Subcutaneous abdominal adipose tissue (tissue), 5 donors: ENCODE results near the gene RPS19.

Experiments used
- H3K27ac ChIP-seq: one replicate; pipeline ENCODE4 v1.7.0; 2013; ENCODE audit warnings: low read depth, mild to moderate bottlenecking, inconsistent platforms, low read length, moderate library complexity
- H3K27me3 ChIP-seq, 5 donors: one replicate each; pipeline ENCODE4 v1.7.0; 2013; ENCODE audit warnings: low read length in 5 of 5, inconsistent platforms in 1 of 5; ENCODE audit not compliant: control insufficient read depth in 5 of 5, insufficient read depth in 4 of 5
- H3K36me3 ChIP-seq, 5 donors: one replicate each; pipeline ENCODE4 v1.7.0; 2013; ENCODE audit warnings: low read length in 5 of 5; ENCODE audit not compliant: control insufficient read depth in 5 of 5, insufficient read depth in 5 of 5
- H3K4me1 ChIP-seq, 5 donors: one replicate each; pipeline ENCODE4 v1.7.0; 2013; ENCODE audit warnings: low read length in 5 of 5, mild to moderate bottlenecking in 3 of 5, moderate library complexity in 1 of 5; ENCODE audit not compliant: control insufficient read depth in 5 of 5, insufficient read depth in 5 of 5
- H3K4me3 ChIP-seq, 5 donors: one replicate each; pipeline ENCODE4 v1.7.0; 2013; ENCODE audit warnings: low read length in 5 of 5, low read depth in 1 of 5
- H3K9ac ChIP-seq, 5 donors: one replicate each; pipeline ENCODE4 v1.7.0; 2013; ENCODE audit warnings: low read length in 5 of 5, mild to moderate bottlenecking in 4 of 5, moderate library complexity in 3 of 5
- H3K9me3 ChIP-seq, 5 donors: one replicate each; pipeline ENCODE4 v1.7.0; 2013; ENCODE audit warnings: low read length in 5 of 5; ENCODE audit not compliant: control insufficient read depth in 5 of 5
- donor health status: healthy.
- donor health status: healthy.
- donor health status: healthy.
- donor health status: healthy.
- donor health status: healthy.

RPS19 gene

DNA sequence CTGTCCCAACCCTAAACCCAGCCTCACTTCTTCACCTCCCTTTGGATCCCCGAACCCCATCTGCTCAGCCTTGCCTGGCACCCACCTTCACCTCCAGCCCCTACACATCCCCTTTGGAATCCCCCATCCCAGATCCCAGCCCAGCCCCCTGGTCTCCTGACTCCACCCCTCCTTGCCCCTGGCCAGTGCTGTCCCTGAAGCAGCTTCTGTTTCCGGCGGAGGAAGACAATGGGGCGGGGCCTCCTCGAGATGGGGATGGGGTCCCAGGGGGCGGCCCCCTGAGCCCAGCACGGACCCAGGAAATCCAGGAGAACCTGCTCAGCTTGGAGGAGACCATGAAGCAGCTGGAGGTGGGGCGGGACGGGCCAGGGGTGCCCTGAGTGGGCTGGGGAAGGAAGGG lies 46.2 kb downstream of the RPS19 start:
- Histone ChIP-seq H3K4me1 (no peaks in the 10 kb centered on the region), H3K9ac (no peak overlapping the region), H3K9me3 (no peaks in the 10 kb centered on the region), H3K36me3 (peaks cover 0 to 62% (median 59%) of the 10 kb centered on the region in 5 donors), H3K27me3 (peaks cover 0 to 9% (median 5%) of the 10 kb centered on the region in 5 donors), H3K27ac (no peak overlapping the region), H3K4me3 (no peak overlapping the region)

- H3K27ac ChIP-seq: no peak overlapping the region
- H3K36me3 ChIP-seq: peaks cover 0 to 54% (median 51%) of the 10 kb centered on the region in 5 donors
- no peak overlapping the region for H3K9ac ChIP-seq
- no peak overlapping the region for H3K4me3 ChIP-seq
- peaks cover 6 to 17% (median 14%) of the 10 kb centered on the region in 5 donors for H3K27me3 ChIP-seq
- no peaks in the 10 kb centered on the region for H3K4me1 ChIP-seq
- no peaks in the 10 kb centered on the region for H3K9me3 ChIP-seq
Observed at GRCh38 chr19:41906916-41907680, 47.0 kb downstream of the RPS19 start.

- H3K27me3 ChIP-seq: peaks cover 11 to 21% (median 19%) of the 10 kb centered on the region in 5 donors
- H3K4me1 ChIP-seq: no peaks in the 10 kb centered on the region
- no peaks in the 10 kb centered on the region for H3K9me3 ChIP-seq
- H3K4me3 ChIP-seq: no peak overlapping the region
- H3K36me3 ChIP-seq: peaks cover 0 to 44% (median 41%) of the 10 kb centered on the region in 5 donors
- H3K9ac ChIP-seq: no peak overlapping the region
- H3K27ac ChIP-seq: no peak overlapping the region
Observed at GRCh38 chr19:41907994-41908615, 48.0 kb downstream of the RPS19 start.

DNA sequence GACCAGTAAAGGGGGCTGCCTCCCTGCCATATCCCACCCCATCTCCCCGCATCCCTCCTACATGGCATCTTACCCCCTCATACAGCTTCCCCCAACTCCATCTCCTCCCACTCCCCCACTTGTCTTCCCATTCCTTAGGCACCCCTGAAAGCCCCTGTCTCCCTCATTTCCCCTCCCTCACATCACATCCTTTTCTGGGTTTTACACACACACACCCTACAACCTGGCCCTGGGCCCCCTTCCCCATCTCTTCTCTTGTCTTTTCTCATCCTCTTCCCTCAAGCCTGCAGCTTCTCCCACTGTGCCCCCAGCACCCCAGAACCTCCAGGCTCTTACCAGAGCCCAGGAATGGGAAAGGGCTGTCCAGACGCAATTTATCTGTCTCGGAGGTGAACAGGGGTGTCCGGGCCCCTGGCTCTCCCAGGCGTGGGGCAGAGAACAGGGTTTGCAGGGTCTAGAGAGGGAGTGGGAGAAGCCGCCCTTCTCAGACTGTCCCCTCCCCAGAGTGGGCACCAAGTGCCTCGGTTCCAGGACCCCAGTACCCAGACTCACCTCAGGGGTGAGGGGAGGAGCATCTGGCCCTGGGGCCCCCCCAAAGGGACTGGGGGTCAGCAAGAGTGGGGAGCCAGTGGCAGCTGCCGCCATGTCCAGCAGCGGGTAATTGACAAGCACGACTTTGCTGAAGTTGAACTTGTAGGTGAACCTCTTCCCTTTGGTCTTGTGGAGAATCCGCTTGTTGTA lies 48.8 kb downstream of the RPS19 start:
- no peak overlapping the region for H3K9ac ChIP-seq
- no peak overlapping the region for H3K27ac ChIP-seq
- H3K4me3 ChIP-seq: no peak overlapping the region
- no peaks in the 10 kb centered on the region for H3K9me3 ChIP-seq
- H3K4me1 ChIP-seq: no peaks in the 10 kb centered on the region
- peaks cover 16 to 27% (median 25%) of the 10 kb centered on the region in 5 donors for H3K27me3 ChIP-seq
- H3K36me3 ChIP-seq: peaks cover 0 to 36% (median 33%) of the 10 kb centered on the region in 5 donors

- Histone ChIP-seq H3K4me3 (no peak overlapping the region), H3K36me3 (peaks cover 0 to 28% (median 25%) of the 10 kb centered on the region in 5 donors), H3K27ac (no peak overlapping the region), H3K9ac (no peak overlapping the region), H3K4me1 (no peaks in the 10 kb centered on the region), H3K9me3 (no peaks in the 10 kb centered on the region), H3K27me3 (peaks cover 20 to 35% (median 29%) of the 10 kb centered on the region in 5 donors)
Observed at GRCh38 chr19:41909706-41910105, 49.7 kb downstream of the RPS19 start.

DNA sequence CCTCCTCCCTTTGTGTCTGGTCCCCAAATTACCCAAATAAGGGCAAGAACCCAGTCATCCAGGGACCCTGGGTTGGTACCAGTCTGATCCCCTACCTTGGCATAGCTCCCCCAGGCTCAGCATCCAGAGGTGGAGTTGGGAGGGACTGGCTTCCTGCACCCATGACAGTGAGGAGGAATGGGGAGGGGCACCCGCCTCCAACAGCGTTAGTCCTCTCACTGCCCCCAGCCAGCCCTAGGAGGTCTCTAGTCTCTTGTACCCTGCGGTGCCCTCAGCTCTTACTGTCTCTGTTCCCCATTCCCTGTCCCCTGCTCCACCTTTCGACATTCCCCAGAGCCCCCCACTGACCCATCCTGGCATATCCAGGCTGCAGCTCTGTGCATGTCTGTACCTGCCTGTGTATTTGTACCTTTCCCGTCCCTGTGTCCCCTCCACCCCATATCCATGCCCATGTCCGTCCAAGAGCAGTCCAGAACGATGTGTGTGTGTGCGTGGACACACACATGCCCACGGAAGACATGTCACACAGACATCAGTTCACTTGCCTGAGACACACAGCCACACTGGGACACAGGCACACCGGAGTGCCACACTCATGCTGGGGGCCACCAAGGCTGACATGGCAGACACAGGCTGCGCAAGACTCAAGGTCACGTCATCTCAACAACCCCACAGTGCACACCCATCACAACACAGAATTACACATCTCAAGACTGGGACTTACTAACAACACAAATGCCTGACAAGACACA lies 50.4 kb downstream of the RPS19 start:
- peaks cover 0 to 21% (median 18%) of the 10 kb centered on the region in 5 donors for H3K36me3 ChIP-seq
- H3K4me3 ChIP-seq: no peak overlapping the region
- no peaks in the 10 kb centered on the region for H3K9me3 ChIP-seq
- H3K9ac ChIP-seq: no peak overlapping the region
- H3K27ac ChIP-seq: no peak overlapping the region
- H3K4me1 ChIP-seq: peaks cover 0 to 4% (median 0%) of the 10 kb centered on the region in 5 donors
- H3K27me3 ChIP-seq: peaks cover 24 to 41% (median 33%) of the 10 kb centered on the region in 5 donors

- H3K9me3 ChIP-seq: no peaks in the 10 kb centered on the region
- peaks cover 0 to 6% (median 0%) of the 10 kb centered on the region in 5 donors for H3K4me1 ChIP-seq
- H3K27me3 ChIP-seq: peaks cover 31 to 49% (median 35%) of the 10 kb centered on the region in 5 donors
- no peak overlapping the region for H3K4me3 ChIP-seq
- no peak overlapping the region for H3K27ac ChIP-seq
- H3K9ac ChIP-seq: no peak overlapping the region
- H3K36me3 ChIP-seq: peaks cover 0 to 12% (median 9%) of the 10 kb centered on the region in 5 donors
Observed at GRCh38 chr19:41910992-41911888, 51.2 kb downstream of the RPS19 start.

- Histone ChIP-seq H3K36me3 (peaks cover 0 to 4% (median under 1%) of the 10 kb centered on the region in 5 donors), H3K4me1 (peaks cover 0 to 6% (median 0%) of the 10 kb centered on the region in 5 donors), H3K9ac (no peak overlapping the region), H3K4me3 (no peak overlapping the region), H3K27ac (no peak overlapping the region), H3K27me3 (peaks cover 39 to 57% (median 39%) of the 10 kb centered on the region in 5 donors), H3K9me3 (no peaks in the 10 kb centered on the region)
Observed at GRCh38 chr19:41911889-41912731, 52.1 kb downstream of the RPS19 start.
